Measurements from ENCODE around the gene CCL2. TPM values are rescaled to one million over a fixed set of nuclear protein-coding genes. Genes with fewer than 3 reads are reported as not detected.
A peak's percentile ranks its signal among the peaks of the same experiment; 100 is the strongest.

The CCL2 gene
- total RNA-seq, 1 donor from 2014 or later = 44.1 TPM

DNA sequence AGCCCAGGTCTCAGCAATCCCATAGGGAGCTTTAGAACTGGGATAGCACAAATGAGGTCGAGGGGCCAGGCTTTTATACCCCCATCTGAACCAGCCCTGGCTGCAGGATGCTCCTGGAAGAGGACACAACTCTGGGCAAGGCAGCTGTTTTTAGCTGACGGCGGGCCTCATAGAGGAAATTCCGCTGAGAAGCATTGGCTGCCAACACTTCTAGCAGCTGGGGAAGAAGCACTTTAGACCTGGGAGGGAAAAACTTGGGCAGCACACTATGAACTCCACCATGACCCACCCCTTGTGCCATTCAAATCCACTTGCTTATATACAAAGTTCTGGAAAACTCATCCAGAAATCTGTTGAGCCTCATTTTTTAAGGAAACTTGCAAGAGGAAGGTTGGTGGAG, 35.5 kb downstream of the CCL2 start:
- Histone ChIP-seq H3K9ac (ENCODE audit: low read length) (no peak overlapping the region), H3K4me1 (ENCODE audit: insufficient read depth, low read length) (peaks cover 6% of the 10 kb centered on the region), H3K36me3 (ENCODE audit: insufficient read depth, low read length) (no peaks in the 10 kb centered on the region), H3K4me3 (ENCODE audit: insufficient read depth, low read depth, low read length) (no peak overlapping the region), H3K79me2 (ENCODE audit: insufficient read depth, low read length) (no peaks in the 10 kb centered on the region), H3K27me3 (ENCODE audit: insufficient read depth, low read length) (peaks cover 5% of the 10 kb centered on the region), H4K20me1 (ENCODE audit: insufficient read depth, low read length) (no peaks in the 10 kb centered on the region), H3K9me3 (ENCODE audit: insufficient read depth, low read depth, low read length) (no peaks in the 10 kb centered on the region), H2AFZ (ENCODE audit: low read depth, low read length) (no peak overlapping the region), H3K27ac (ENCODE audit: low read depth, low read length) (no peak overlapping the region), H3K4me2 (ENCODE audit: low read length) (no peak overlapping the region)
- no peak for TF ChIP-seq EZH2 (IDR thresholded peaks at IDR 0.05; ENCODE audit: insufficient read depth, low read length)
- TF ChIP-seq, protein P1, sequence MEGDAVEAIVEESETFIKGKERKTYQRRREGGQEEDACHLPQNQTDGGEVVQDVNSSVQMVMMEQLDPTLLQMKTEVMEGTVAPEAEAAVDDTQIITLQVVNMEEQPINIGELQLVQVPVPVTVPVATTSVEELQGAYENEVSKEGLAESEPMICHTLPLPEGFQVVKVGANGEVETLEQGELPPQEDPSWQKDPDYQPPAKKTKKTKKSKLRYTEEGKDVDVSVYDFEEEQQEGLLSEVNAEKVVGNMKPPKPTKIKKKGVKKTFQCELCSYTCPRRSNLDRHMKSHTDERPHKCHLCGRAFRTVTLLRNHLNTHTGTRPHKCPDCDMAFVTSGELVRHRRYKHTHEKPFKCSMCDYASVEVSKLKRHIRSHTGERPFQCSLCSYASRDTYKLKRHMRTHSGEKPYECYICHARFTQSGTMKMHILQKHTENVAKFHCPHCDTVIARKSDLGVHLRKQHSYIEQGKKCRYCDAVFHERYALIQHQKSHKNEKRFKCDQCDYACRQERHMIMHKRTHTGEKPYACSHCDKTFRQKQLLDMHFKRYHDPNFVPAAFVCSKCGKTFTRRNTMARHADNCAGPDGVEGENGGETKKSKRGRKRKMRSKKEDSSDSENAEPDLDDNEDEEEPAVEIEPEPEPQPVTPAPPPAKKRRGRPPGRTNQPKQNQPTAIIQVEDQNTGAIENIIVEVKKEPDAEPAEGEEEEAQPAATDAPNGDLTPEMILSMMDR (IDR thresholded peaks at IDR 0.05; ENCODE audit: insufficient read depth, low read depth, low read length) = no peak
- no peak overlapping the region for H3K4me3 Mint-ChIP-seq (ENCODE audit: unreplicated experiment)
- H3K36me3 Mint-ChIP-seq (ENCODE audit: low read depth, unreplicated experiment) = no peaks in the 10 kb centered on the region
- DNase-seq (ENCODE audit: low read depth) = no peak
- H3K27ac Mint-ChIP-seq (ENCODE audit: unreplicated experiment) = no peak overlapping the region
- peaks cover 2% of the 10 kb centered on the region for H3K4me1 Mint-ChIP-seq (ENCODE audit: low read depth, unreplicated experiment)
- FAIRE-seq = no peak
- peaks cover 36% of the 10 kb centered on the region for H3K27me3 Mint-ChIP-seq (ENCODE audit: low read depth, unreplicated experiment)
- peaks cover 4% of the 10 kb centered on the region for H3K9me3 Mint-ChIP-seq (ENCODE audit: unreplicated experiment)

- no peaks in the 10 kb centered on the region for H3K36me3 ChIP-seq (ENCODE audit: insufficient read depth, low read length)
- no peak for DNase-seq (ENCODE audit: low read depth)
- Mint-ChIP-seq H3K4me1 (ENCODE audit: low read depth, unreplicated experiment) (peaks cover 2% of the 10 kb centered on the region), H3K27ac (ENCODE audit: unreplicated experiment) (no peak overlapping the region), H3K9me3 (ENCODE audit: unreplicated experiment) (peaks cover 4% of the 10 kb centered on the region), H3K4me3 (ENCODE audit: unreplicated experiment) (no peak overlapping the region), H3K27me3 (ENCODE audit: low read depth, unreplicated experiment) (peaks cover 26% of the 10 kb centered on the region), H3K36me3 (ENCODE audit: low read depth, unreplicated experiment) (no peaks in the 10 kb centered on the region)
- H4K20me1 ChIP-seq (ENCODE audit: insufficient read depth, low read length) = no peaks in the 10 kb centered on the region
- H3K4me1 ChIP-seq (ENCODE audit: insufficient read depth, low read length) = peaks cover 6% of the 10 kb centered on the region
- no peaks in the 10 kb centered on the region for H3K79me2 ChIP-seq (ENCODE audit: insufficient read depth, low read length)
- no peaks in the 10 kb centered on the region for H3K9me3 ChIP-seq (ENCODE audit: insufficient read depth, low read depth, low read length)
- no peak overlapping the region for H3K27ac ChIP-seq (ENCODE audit: low read depth, low read length)
- H3K27me3 ChIP-seq (ENCODE audit: insufficient read depth, low read length) = peaks cover 1% of the 10 kb centered on the region
- TF ChIP-seq EZH2 (IDR thresholded peaks at IDR 0.05; ENCODE audit: insufficient read depth, low read length) = no peak
- TF ChIP-seq, protein P1 (IDR thresholded peaks at IDR 0.05; ENCODE audit: insufficient read depth, low read depth, low read length) = no peak
- H3K4me2 ChIP-seq (ENCODE audit: low read length) = no peak overlapping the region
- H3K4me3 ChIP-seq (ENCODE audit: insufficient read depth, low read depth, low read length) = no peak overlapping the region
- FAIRE-seq = no peak
- H3K9ac ChIP-seq (ENCODE audit: low read length) = no peak overlapping the region
- no peak overlapping the region for H2AFZ ChIP-seq (ENCODE audit: low read depth, low read length)
These were observed 36.8 kb downstream of the CCL2 start for GRCh38 chr17:34291721-34292348.

DNA sequence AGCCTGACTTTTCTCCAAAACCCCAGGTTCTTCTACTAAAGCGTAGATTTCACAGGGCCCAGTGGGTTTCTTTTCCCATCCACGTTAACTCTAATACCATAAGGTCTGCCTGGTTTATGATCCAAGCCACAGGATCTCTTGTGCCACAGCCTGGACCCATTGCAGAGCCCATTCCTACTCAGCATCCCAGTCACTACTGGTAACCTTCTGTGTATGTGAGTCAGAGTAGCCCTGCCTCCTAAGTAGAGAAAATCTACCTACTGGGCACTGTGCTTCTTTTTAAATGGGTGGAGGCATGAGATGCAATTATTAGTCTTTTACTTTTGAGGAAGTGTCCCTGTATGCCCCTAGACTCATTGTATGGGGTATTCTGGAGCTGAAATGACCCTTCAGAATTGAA, 43.9 kb downstream of the CCL2 start:
- Histone ChIP-seq H3K27ac (ENCODE audit: low read depth, low read length) (no peak overlapping the region), H3K9me3 (ENCODE audit: insufficient read depth, low read depth, low read length) (no peaks in the 10 kb centered on the region), H4K20me1 (ENCODE audit: insufficient read depth, low read length) (no peaks in the 10 kb centered on the region), H3K79me2 (ENCODE audit: insufficient read depth, low read length) (no peaks in the 10 kb centered on the region), H3K4me3 (ENCODE audit: insufficient read depth, low read depth, low read length) (no peak overlapping the region), H3K4me2 (ENCODE audit: low read length) (peak overlapping the region; percentile 68), H3K9ac (ENCODE audit: low read length) (no peak overlapping the region), H3K4me1 (ENCODE audit: insufficient read depth, low read length) (peaks cover 24% of the 10 kb centered on the region), H3K27me3 (ENCODE audit: insufficient read depth, low read length) (no peaks in the 10 kb centered on the region), H2AFZ (ENCODE audit: low read depth, low read length) (no peak overlapping the region), H3K36me3 (ENCODE audit: insufficient read depth, low read length) (no peaks in the 10 kb centered on the region)
- TF ChIP-seq, protein P1 (IDR thresholded peaks at IDR 0.05; ENCODE audit: insufficient read depth, low read depth, low read length) = no peak
- TF ChIP-seq EZH2 (IDR thresholded peaks at IDR 0.05; ENCODE audit: insufficient read depth, low read length) = no peak
- FAIRE-seq = no peak
- H3K9me3 Mint-ChIP-seq (ENCODE audit: unreplicated experiment) = peaks cover 4% of the 10 kb centered on the region
- H3K36me3 Mint-ChIP-seq (ENCODE audit: low read depth, unreplicated experiment) = no peaks in the 10 kb centered on the region
- H3K27ac Mint-ChIP-seq (ENCODE audit: unreplicated experiment) = no peak overlapping the region
- peaks cover 39% of the 10 kb centered on the region for H3K4me1 Mint-ChIP-seq (ENCODE audit: low read depth, unreplicated experiment)
- H3K4me3 Mint-ChIP-seq (ENCODE audit: unreplicated experiment) = no peak overlapping the region
- no peak for DNase-seq (ENCODE audit: low read depth)
- H3K27me3 Mint-ChIP-seq (ENCODE audit: low read depth, unreplicated experiment) = no peaks in the 10 kb centered on the region

Data from astrocyte (in vitro differentiated cells and primary cell).